GM12891 (cell line): ENCODE data around the gene C10orf90.

Source experiments
- POLR2A ChIP-seq: IDR thresholded peaks from 2 replicates; pipeline ENCODE4 v1.6.1; 2011; ENCODE audit warnings: low read depth, low read length, control low read depth
- POLR2AphosphoS5 ChIP-seq: IDR thresholded peaks from 2 replicates; pipeline ENCODE4 v1.6.1; 2011; ENCODE audit warnings: low read depth, low read length, control low read depth
- SPI1 ChIP-seq: IDR thresholded peaks from 2 replicates; pipeline ENCODE4 v1.6.1; 2011; ENCODE audit warnings: low read depth, low read length, control low read depth
- TAF1 ChIP-seq: IDR thresholded peaks from 2 replicates; pipeline ENCODE4 v1.6.1; 2011; ENCODE audit warnings: low read depth, low read length, control low read depth

- TF ChIP-seq POLR2AphosphoS5 (no peak), POLR2A (no peak), SPI1 (no peak), TAF1 (no peak)
Observed at GRCh38 chr10:126398924-126399323, 271.6 kb downstream of the C10orf90 start.
